IPS DF 6.9 (cell line): Measurements from ENCODE around the gene LAG3.

Experiments
- DNase-seq: peaks from one replicate; pipeline ENCODE4 v3.0.0-alpha.2; 2013; ENCODE audit warnings: low read depth, low spot score
- H3K27ac ChIP-seq: one replicate; pipeline ENCODE4 v1.5.1; 2013; ENCODE audit warnings: low read length, control low read depth
- H3K27me3 ChIP-seq: 2 replicates; pipeline ENCODE4 v1.6.1; 2013; ENCODE audit warnings: mild to moderate bottlenecking, low read length; ENCODE audit not compliant: control insufficient read depth, insufficient read depth
- H3K36me3 ChIP-seq: 2 replicates; pipeline ENCODE4 v1.6.1; 2013; ENCODE audit warnings: low read length; ENCODE audit not compliant: control insufficient read depth, insufficient read depth
- H3K4me1 ChIP-seq: 2 replicates; pipeline ENCODE4 v1.6.1; 2013; ENCODE audit warnings: low read length; ENCODE audit not compliant: control insufficient read depth, insufficient read depth
- H3K4me3 ChIP-seq: 2 replicates; pipeline ENCODE4 v1.5.1; 2013; ENCODE audit warnings: mild to moderate bottlenecking, low read length
- H3K9me3 ChIP-seq: 2 replicates; pipeline ENCODE4 v1.6.1; 2013; ENCODE audit warnings: low read length, inconsistent platforms; ENCODE audit not compliant: control insufficient read depth, insufficient read depth
- WGBS: extraction: QIAGEN DNeasy Blood & Tissue Kit; methylation state at CpG from one replicate; pipeline ENCODE4 v1.1.7; 2013; ENCODE audit warnings: mixed read lengths, missing lambda C conversion rate; ENCODE audit not compliant: insufficient read length, insufficient coverage; 5-methylcytosine and 5-hydroxymethylcytosine counted together

The LAG3 gene

GRCh38 chr12:6766651-6767349 lies 5.5 kb upstream of the LAG3 start:
- H3K27me3 ChIP-seq: no peaks in the 10 kb centered on the region
- H3K4me1 ChIP-seq: peaks cover 14% of the 10 kb centered on the region
- H3K9me3 ChIP-seq: no peaks in the 10 kb centered on the region
- no peak overlapping the region for H3K27ac ChIP-seq
- H3K4me3 ChIP-seq: peak overlapping the region; percentile 91
- no peak for DNase-seq
- H3K36me3 ChIP-seq: peaks cover 11% of the 10 kb centered on the region
- no CpG with 5 or more reads among the region's 88 CpGs for WGBS

- Histone ChIP-seq H3K4me3 (peak overlapping the region; percentile 91), H3K4me1 (peaks cover 16% of the 10 kb centered on the region), H3K9me3 (no peaks in the 10 kb centered on the region), H3K36me3 (peaks cover 11% of the 10 kb centered on the region), H3K27ac (no peak overlapping the region), H3K27me3 (no peaks in the 10 kb centered on the region)
- WGBS: no CpG with 5 or more reads among the region's 44 CpGs
- no peak for DNase-seq
Measured at GRCh38 chr12:6767353-6768319, 4.7 kb upstream of the LAG3 start.

GRCh38 chr12:6768437-6768914 lies 3.8 kb upstream of the LAG3 start:
- H3K4me1 ChIP-seq: peaks cover 15% of the 10 kb centered on the region

GRCh38 chr12:6768990-6769389 lies 3.3 kb upstream of the LAG3 start:
- H3K9me3 ChIP-seq: no peaks in the 10 kb centered on the region
- WGBS: no CpG with 5 or more reads among the region's 6 CpGs
- peaks cover 2% of the 10 kb centered on the region; the same call in 1 of the 2 replicates for H3K27me3 ChIP-seq
- peaks cover 11% of the 10 kb centered on the region for H3K36me3 ChIP-seq
- H3K27ac ChIP-seq: no peak overlapping the region
- no peak for DNase-seq
- H3K4me1 ChIP-seq: peaks cover 14% of the 10 kb centered on the region
- H3K4me3 ChIP-seq: no peak overlapping the region; the same call in 1 of the 2 replicates

More at GRCh38 chr12:6768437-6768914, 3.8 kb upstream of the LAG3 start:
- peaks cover 2% of the 10 kb centered on the region; the same call in 1 of the 2 replicates for H3K27me3 ChIP-seq
- WGBS: no CpG with 5 or more reads among the region's 6 CpGs
- no peak overlapping the region for H3K27ac ChIP-seq
- H3K36me3 ChIP-seq: peaks cover 11% of the 10 kb centered on the region
- no peak for DNase-seq
- H3K9me3 ChIP-seq: no peaks in the 10 kb centered on the region
- H3K4me3 ChIP-seq: peak overlapping the region; percentile 91; the same call in 1 of the 2 replicates

- peaks cover 11% of the 10 kb centered on the region for H3K36me3 ChIP-seq
- no peaks in the 10 kb centered on the region for H3K9me3 ChIP-seq
- H3K27ac ChIP-seq: no peak overlapping the region
- DNase-seq: no peak
- peaks cover 14% of the 10 kb centered on the region for H3K4me1 ChIP-seq
- H3K4me3 ChIP-seq: no peak overlapping the region
- WGBS: no CpG with 5 or more reads among the region's 4 CpGs
- peaks cover 2% of the 10 kb centered on the region; the same call in 1 of the 2 replicates for H3K27me3 ChIP-seq
Measured at GRCh38 chr12:6769666-6770065, 2.7 kb upstream of the LAG3 start.

GRCh38 chr12:6770094-6770493 lies 2.2 kb upstream of the LAG3 start:
- peaks cover 13% of the 10 kb centered on the region for H3K4me1 ChIP-seq

GRCh38 chr12:6770600-6770999 lies 1.7 kb upstream of the LAG3 start:
- H3K4me3 ChIP-seq: no peak overlapping the region
- peaks cover 2% of the 10 kb centered on the region; the same call in 1 of the 2 replicates for H3K27me3 ChIP-seq
- H3K4me1 ChIP-seq: peaks cover 12% of the 10 kb centered on the region
- WGBS: no CpG with 5 or more reads among the region's 10 CpGs
- no peak overlapping the region for H3K27ac ChIP-seq
- no peaks in the 10 kb centered on the region for H3K9me3 ChIP-seq
- DNase-seq: no peak
- peaks cover 11% of the 10 kb centered on the region for H3K36me3 ChIP-seq

More at GRCh38 chr12:6770094-6770493, 2.2 kb upstream of the LAG3 start:
- Histone ChIP-seq H3K27ac (no peak overlapping the region), H3K36me3 (peaks cover 11% of the 10 kb centered on the region), H3K4me3 (no peak overlapping the region), H3K27me3 (peaks cover 2% of the 10 kb centered on the region; the same call in 1 of the 2 replicates), H3K9me3 (no peaks in the 10 kb centered on the region)
- DNase-seq: no peak
- no CpG with 5 or more reads among the region's 12 CpGs for WGBS

GRCh38 chr12:6771091-6771495 lies 1.2 kb upstream of the LAG3 start:
- DNase-seq: no peak
- Histone ChIP-seq H3K27ac (no peak overlapping the region), H3K9me3 (no peaks in the 10 kb centered on the region), H3K4me3 (no peak overlapping the region), H3K27me3 (peaks cover 2% of the 10 kb centered on the region; the same call in 1 of the 2 replicates), H3K4me1 (peaks cover 12% of the 10 kb centered on the region), H3K36me3 (peaks cover 11% of the 10 kb centered on the region)
- no CpG with 5 or more reads among the region's 4 CpGs for WGBS

- no peak overlapping the region for H3K4me3 ChIP-seq
- H3K36me3 ChIP-seq: peaks cover 11% of the 10 kb centered on the region
- no peaks in the 10 kb centered on the region for H3K9me3 ChIP-seq
- peaks cover 12% of the 10 kb centered on the region for H3K4me1 ChIP-seq
- H3K27me3 ChIP-seq: peaks cover 2% of the 10 kb centered on the region; the same call in 1 of the 2 replicates
- no peak overlapping the region for H3K27ac ChIP-seq
- no peak for DNase-seq
- no CpG with 5 or more reads among the region's 12 CpGs for WGBS
Measured at GRCh38 chr12:6771509-6772330, 600 bp upstream of the LAG3 start.
